Activated CD4-positive, CD25-positive, alpha-beta regulatory T cell treated with anti-CD3 and anti-CD28 coated beads, Interleukin-2, amount 50 U/mL, for 16 hours (primary cell): ENCODE measurements around the gene ACAP3.

Experiments used
- DNase-seq: peaks from one replicate; pipeline ENCODE4 v3.0.0-alpha.2; 2020; ENCODE audit warnings: low read depth, low spot score

ACAP3 gene

DNA sequence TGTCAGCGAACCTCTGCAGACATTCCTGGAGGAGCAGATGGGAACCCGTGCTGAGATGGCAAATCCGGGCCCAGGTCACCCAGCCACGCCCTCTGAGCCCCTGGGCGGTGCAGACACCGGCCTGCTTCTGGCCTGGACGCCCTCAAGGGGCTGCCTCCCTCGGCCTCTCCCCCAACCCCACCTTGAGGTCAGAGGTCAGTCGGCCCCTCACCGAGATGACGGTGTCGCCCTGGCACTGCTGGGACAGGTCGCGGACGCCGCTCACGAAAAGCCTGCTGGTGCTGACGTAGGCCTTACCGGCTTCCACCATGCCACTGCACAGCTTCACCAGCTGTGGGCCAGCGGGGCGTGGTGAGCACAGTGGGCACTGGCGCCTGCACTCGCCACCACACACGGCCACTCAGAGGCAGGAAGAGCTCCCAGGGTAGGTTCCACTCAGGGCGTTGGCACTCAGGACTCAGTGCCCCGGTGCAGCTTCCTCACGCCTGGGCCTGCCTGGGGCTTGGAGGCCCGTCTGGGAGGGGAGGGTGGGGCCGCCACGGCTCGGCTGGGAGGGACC is 4.7 kb downstream of the ACAP3 start:
- no peak for DNase-seq

DNA sequence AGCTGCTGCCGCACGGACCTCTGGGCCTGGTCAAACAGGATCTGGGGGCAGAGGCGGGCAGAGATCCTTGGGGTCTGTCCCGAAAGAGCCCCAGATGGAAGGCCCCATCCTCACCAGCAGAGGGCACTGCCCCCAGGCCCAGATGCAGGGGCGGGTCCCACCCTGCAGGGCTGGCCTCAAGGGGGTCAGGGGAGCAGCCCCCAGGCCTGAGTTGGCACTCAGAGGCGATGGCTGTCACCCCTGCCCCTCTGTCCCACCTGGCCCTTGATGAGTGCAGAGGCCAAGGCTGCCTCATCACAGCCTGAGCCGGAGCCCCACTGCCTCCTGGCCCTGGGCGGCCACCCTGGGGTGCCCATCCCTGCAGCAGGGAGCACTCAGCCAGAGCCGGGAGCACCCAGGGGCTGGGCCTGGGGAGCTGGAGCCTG is 5.7 kb downstream of the ACAP3 start:
- DNase-seq: no peak

DNA sequence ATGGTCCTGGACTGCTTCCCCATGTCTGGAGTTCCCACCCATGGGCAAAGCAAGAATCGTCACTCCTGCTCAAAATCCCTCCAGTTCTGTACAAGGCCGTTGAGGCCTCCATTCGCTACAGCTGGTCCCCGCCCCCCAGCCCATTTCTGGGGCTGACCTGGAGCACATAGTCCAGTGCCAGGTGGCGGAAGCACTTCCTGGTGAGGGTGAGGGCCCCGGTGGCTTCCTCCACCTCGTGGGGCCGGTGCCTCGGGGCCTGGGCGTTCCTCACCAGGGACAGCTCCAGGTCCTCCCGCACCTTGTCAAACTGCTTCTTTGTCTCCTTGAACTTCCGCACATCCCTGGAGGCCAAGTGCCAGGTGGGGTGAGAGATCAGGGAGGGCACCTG is 7.4 kb downstream of the ACAP3 start:
- no peak for DNase-seq

DNA sequence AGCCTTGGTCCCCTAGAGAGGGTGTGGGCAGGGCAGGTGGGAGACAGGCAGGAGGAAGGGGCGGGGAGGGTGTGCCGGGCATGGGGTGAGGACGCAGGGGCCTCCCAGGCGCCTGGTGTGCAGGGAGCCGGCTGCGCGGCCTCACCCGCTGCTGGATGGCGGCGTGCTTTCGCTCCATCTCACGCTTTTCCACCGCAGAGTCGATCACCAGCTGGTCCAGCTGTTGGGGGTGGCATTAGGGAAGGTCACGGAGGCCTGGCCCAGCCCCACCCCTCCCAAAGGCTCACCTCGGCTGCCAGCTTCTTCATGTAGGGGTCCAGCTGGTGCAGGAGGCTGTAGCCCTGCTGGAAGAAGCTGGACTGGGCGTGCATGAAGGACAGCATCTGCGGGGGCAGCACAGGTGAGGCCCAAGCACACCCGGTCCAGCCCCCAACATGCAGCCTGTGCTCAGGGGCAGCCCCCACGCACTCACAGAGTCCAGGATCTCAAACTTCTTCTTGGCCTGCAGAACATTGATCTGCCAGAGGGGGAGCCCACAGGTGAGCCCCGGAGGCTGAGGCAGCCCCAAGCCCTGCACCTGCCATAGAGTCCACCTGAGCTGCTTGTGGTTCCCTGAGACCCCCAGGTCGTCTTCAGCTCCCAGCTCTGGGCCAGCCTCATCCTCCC is 7.9 kb downstream of the ACAP3 start:
- no peak for DNase-seq

DNA sequence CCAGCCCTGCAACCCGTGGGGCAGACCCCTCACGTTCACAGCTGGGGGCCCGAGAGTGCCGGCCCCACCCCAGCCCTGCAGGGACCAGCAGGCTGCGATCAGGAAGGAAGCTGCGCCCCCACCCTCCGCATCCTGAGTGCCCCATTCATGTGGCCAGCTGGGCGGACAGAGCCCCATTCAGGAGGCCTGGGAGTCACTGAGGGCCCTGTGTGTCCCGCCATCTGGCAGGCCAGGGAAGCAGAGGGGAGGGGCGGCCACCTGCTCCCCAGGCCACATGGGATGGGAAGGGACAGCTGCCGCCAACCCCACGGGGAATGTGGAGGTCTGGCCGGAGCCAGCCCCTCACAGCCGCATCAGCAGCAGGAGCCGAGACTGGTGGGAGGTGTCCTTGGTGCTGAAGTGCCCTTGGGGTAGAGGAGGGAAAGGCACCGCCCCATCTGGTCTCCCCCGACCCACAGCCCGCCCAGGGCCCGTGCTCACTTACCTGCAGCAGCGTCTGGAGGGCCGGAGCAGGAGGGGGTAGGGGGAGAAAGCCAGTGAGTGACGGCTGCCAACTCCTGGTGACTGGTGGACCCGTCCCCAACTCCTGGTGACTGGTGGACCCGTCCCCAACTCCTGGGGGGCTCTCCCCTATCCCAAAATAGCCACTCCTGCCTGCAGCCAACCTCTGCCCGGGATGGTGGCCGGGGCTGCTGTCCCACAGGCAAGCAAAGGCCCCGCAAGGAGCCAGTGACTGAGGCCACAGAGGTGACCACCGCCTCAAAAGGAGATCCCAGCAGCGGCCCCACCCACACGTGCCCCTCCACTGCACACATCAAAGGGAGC is 8.7 kb downstream of the ACAP3 start:
- DNase-seq: no peak

DNA sequence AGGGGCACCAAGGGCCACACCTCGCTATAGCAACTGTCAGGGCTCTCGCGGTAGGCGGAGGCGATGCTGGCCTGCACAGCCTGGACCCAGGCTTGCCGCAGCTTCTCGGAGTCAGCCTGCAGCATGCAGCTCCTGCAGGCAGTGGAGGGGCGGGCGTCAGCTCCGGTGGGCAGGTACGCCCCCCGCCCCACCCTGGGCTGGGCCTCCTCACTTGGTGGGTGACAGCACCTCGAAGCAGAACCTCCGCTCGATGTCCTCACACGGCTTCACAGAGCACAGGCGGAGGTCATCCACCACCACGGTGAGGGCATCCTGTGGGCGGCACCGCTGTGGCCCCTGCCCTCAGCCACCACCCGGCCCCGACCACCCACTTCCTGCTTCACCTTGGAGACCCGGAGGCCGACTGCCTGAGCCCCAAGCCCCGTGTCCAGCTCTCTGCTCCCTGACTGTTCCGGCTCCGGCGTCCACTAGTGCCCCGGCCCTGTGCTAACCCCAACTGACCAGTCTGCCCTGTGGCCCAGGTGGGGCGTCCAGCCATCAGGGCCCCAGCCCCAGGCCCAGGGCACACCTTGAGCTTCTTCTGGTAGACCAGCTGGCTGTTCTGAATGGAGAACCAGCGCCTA is 9.8 kb downstream of the ACAP3 start:
- DNase-seq: no peak

DNA sequence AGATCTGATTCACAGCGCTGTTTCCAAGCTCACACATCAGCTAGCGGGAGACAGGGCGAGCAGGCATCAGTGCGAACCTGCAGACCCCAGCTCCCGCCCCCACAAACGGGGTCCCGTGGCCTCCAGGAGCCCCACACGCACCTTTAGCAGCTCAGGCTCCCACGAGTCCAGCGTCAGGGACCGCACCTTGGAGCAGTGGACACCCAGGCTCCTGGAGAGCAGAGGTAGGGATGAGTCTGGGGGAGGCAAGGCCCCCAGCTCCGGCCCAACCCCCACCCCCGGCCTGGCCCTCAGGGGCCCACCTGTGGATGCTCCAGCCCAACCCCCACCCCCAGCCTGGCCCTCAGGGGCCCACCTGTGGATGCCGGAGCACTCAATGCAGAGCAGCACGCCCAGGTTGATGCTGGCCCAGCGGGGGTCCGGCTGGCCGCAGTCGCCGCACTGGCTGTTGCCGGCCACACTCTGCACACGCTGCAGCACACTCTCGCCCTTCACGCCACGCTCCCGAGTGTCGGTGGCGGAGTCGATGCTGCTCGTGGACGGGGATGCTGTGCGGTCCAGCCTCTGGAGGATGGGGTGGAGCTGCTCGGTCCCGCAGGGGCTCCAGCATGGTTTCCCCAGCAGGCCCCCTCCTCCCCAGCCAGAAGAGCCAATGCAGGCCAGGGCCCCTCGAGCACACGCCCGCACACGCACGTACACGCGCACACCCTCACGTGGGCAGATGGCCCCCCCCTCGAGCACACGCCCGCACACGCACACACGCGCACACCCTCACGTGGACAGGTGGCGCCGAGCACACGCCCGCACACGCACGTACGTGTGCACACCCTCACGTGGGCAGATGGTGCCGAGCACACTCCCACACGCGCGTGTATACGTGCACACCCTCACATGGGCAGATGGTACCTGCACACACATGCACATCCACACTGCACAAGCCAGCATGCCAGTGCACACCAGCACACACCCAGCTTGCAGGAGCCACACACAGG is 11.4 kb downstream of the ACAP3 start:
- DNase-seq: no peak

DNA sequence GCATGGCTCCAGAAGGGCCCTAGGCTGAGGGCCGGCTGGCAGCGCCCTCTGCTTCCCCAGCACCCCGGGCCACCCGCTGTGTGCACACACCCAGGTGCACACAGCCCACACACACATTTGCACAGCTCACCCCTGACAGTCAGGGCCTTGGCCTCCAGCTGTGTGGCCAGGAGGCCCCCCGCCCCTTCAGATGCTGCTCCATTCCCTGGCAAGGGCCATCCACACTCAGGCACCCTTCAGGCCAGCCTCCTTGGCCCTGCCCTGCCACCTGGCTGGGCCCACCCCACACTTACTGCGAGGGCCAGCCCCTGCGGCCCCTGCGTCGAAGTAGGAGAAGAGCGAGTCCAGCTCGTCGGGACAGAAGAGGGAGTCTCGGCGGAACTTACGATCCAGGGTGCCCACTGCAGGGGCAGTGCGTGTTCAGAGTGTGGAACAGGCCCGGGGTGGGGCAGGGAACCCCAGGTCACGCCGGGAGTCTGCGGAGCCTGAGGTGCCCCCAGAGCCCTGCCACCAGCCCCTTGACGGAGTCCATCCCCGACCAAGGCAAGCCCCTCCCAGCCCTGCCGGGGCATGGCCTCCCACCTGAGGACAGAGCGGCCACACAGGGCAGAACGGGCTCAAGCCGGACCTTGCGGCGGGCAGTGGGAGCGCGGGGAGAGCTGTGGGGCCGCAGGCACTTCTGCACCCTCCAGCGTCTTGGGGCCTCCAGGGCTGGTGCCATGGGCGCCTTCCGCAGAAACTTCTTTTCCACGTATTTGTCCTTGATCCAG is 12.4 kb downstream of the ACAP3 start:
- no peak for DNase-seq

DNA sequence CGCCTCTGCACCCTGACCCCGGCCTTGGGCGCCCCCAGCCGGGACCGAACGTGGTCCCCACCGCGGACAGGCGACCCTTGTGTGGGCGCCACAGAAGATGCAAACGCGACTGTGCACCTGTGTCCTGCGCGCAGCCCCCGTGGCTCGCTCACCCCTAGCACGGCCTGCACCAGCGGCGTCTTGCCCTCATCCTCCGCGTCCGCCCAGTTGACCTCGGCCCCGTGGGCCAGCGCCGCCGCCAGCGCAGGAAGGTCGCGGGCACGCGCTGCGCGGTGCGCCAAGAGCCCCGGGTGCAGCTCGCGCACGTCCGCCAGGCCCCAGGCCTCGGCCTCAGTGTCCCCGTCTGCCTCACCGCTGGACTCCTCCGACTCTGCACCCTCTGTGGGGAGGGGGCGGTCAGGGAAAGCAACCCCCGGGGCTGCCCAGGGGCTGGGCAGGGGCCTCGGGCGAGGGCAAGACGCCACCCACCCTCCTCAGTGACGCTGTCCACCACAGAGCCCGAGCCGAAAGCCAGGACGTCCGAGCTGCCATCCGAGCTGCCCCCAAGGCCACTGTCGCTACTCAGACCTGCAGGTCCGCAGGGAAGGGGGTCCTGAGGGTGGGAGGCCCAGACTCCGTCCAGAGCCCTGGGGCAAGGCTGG is 13.4 kb downstream of the ACAP3 start:
- no peak for DNase-seq

DNA sequence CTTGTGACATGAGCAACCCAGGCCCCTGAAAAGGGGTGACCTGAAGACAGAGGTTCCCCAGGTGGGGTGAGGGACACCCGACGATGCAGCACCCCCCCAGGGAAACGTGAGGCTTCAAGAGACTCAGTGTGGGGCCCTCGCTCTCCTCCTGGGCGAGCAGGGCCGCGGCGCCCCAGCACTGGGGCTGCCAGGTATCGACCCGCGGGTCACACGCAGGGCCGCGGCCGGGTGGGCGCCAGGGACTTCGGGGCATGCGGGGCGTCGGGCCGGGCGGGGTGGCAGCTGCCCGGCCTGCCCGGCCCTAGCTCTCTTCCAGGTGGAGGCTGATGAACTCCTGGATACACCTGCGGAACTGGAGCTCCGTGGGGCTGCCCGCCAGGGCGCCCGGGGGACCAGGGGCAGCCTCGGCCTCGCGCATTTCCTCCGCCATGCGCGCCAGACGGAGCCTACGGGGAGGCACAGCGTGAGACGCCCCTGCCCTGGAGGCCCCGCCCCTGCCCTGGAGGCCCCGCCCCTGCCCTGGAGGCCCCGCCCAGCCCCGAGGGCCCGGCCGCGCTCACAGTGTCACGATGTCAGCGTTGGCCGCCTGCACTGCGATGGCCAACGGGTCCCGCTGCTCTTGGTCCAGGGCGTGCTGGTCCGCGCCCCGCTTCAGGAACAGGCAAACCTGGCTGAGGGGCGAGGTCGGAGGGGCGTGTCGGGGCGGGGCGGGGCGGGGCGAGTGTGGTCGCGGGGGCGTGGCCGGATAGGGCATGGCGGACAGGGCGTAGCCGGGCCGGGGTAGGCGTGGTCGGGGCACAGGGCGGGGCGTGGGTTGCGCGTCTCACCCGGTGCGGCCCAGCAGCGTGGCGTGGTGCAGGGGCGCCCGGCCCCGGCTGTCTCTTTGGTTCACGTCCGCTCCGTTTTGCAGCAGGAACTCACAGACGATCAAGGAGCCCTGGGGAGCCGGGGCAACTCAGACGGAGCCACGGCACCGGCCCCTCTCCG is 14.2 kb downstream of the ACAP3 start:
- no peak for DNase-seq

DNA sequence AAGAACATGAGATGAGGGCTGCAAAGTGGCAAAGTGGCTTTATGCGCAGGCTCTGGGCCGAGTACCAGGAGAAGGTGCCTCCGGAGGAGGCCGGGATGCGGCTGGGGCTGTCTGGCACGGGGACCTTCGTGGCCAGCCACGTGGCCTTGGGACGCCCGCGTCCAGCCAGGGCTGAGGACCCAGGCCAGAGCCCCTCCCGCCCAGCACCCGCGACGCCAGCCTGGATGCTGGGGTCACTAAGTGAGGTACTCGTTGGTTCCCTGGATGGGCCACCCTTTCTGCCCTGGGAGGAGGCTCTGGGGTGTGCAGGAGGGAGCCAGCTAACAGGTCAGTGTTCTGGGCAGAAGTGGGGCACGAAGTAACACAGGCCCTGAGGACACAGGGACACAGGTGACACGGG is 14.9 kb downstream of the ACAP3 start:
- DNase-seq: no peak

DNA sequence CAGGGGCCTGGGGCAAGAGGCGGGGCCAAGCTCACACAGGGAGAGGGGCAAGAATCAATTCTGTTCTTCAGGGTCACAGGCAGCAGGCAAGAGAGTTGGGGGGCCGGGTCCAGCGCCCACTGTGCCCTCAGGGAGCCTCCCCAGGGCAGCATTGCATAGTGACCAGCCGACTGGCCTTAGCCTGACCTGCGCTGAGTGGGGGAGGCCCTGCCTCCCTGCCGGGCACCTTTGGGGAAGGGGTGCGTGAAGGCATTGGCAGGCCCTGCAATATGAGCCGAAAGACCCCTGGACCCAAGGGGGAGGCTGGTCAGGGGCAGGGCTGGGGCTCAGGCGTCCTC is 15.3 kb downstream of the ACAP3 start:
- no peak for DNase-seq

DNA sequence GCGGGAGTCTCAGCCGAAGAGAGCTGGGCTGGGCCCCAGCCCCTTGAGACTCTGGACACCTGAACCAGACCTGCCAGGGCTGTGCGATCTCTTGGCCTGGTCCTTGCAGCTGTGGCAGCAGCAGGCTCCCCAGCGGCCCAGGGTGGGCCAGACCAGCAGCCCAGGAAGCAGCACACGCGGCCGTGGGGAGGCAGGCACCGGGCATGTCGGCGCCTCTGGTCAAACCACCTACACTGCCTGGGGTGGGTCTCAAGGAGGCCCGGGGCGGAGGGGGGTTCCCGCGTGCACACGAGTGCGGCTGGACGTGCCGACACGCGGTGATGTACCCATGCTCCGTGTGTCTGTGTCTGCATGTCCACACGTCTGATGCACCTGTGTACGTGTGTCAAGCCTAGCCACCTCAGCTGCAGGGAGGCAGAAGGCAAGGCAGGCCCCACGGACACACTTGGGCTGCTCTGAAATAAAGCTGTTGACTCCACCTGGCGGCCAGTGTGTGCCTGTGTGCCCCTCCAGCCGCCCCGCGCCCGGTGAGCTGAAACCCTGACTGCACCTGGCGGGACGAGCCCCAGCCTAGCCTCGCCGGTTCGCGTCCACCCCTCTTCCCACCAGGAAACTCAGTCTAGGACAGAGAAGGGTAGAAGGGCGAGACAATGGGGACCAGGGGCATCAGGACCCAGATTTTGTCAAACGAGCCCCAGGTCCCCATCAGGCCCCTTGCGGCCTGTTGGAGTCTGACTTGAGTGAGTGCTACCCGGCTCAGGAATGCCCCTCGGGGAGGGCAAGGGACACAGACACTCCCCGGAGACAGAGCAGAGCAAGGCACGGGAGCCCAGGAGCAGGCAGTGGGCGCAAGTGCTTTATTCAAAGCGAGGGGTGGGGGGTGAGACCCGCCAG is 15.9 kb downstream of the ACAP3 start:
- DNase-seq: no peak

DNA sequence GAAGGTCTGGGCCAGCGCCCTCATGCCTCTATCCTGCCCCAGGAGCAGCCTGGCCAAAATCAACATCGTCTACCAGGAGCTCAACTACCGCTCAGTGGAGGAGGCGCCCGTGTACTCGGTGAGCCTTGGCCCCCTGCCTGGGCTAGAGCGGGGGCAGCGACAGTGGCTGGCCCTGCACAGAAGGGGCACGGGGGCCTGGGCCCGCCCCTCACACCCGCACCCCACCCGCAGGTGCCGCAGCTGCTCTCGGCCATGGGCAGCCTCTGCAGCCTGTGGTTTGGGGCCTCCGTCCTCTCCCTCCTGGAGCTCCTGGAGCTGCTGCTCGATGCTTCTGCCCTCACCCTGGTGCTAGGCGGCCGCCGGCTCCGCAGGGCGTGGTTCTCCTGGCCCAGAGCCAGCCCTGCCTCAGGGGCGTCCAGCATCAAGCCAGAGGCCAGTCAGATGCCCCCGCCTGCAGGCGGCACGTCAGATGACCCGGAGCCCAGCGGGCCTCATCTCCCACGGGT is 16.7 kb downstream of the ACAP3 start:
- no peak for DNase-seq

DNA sequence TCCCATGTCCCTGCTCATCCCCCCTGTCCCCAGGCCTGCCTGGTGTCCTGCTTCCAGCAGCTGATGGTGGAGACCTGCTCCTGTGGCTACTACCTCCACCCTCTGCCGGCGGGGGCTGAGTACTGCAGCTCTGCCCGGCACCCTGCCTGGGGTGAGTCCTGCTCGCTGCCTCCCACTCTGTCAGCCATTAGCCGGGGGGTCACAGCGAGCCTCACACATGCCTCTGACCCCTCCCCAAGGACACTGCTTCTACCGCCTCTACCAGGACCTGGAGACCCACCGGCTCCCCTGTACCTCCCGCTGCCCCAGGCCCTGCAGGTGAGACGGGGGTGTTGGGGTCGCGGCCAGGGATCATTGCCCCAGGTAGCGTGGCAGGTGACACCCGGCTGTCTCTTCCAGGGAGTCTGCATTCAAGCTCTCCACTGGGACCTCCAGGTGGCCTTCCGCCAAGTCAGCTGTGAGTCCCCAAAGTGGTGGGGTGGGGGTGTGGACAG is 17.4 kb downstream of the ACAP3 start:
- no peak for DNase-seq

DNA sequence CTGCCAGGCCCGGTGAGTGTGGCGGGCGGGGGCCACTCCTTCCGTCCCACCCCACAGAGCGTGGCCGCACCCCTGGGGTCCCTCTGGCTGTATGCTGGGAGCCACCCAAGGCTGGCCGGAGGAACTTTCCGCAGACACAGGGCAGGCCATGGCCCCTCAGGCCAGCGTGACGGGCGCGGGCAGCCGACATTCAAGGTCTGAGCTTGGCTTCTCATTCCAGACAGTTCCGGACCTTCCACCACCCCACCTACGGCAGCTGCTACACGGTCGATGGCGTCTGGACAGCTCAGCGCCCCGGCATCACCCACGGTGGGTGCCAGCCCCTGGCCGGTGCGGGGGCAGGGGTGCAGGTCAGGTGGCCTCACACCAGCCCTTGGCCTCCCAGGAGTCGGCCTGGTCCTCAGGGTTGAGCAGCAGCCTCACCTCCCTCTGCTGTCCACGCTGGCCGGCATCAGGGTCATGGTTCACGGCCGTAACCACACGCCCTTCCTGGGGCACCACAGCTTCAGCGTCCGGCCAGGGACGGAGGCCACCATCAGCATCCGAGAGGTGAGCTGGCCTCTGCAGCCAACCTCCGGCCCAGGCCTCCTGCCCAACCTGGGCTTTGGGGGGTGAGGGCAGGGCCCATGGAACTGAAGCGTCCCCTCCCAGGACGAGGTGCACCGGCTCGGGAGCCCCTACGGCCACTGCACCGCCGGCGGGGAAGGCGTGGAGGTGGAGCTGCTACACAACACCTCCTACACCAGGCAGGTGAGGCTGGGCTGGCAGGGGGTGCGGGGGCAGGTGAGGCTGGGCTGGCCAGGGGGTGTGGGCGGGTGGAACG is 20.2 kb downstream of the ACAP3 start:
- no peak for DNase-seq
